Endothelial cell (in vitro differentiated cells): ENCODE measurements around the gene RRP36. TPM values are rescaled to one million over a fixed set of nuclear protein-coding genes. Genes with fewer than 3 reads are reported as not detected.

Experiments
- DNase-seq: peaks from one replicate; pipeline ENCODE4 v3.0.0; 2021; ENCODE audit warnings: low spot score
- H3K27ac Mint-ChIP-seq: one replicate; pipeline ENCODE4 v1.8.0; 2021; ENCODE audit warnings: mixed read lengths, inconsistent platforms; ENCODE audit not compliant: unreplicated experiment
- H3K27me3 Mint-ChIP-seq: one replicate; pipeline ENCODE4 v1.8.0; 2021; ENCODE audit warnings: mild to moderate bottlenecking, moderate library complexity, mixed read lengths, inconsistent platforms; ENCODE audit not compliant: unreplicated experiment
- H3K36me3 Mint-ChIP-seq: one replicate; pipeline ENCODE4 v1.8.0; 2021; ENCODE audit warnings: mild to moderate bottlenecking, low read depth, mixed read lengths, inconsistent platforms; ENCODE audit not compliant: unreplicated experiment
- H3K4me1 Mint-ChIP-seq: one replicate; pipeline ENCODE4 v1.8.0; 2021; ENCODE audit warnings: mild to moderate bottlenecking, mixed read lengths, inconsistent platforms; ENCODE audit not compliant: unreplicated experiment
- H3K4me3 Mint-ChIP-seq: one replicate; pipeline ENCODE4 v1.8.0; 2021; ENCODE audit warnings: mild to moderate bottlenecking, mixed read lengths, inconsistent platforms; ENCODE audit not compliant: unreplicated experiment
- H3K9me3 Mint-ChIP-seq: one replicate; pipeline ENCODE4 v1.8.0; 2021; ENCODE audit warnings: mixed read lengths, inconsistent platforms; ENCODE audit not compliant: unreplicated experiment
- total RNA-seq: library from RNA; stranded (reverse); fragmentation: NEBNext Ultra II Directional; extraction: Animal tissue kit (Norgen Biotek cat#: 25700); gene quantifications from one replicate; pipeline ENCODE4 v1.2.1, GENCODE V29; 2021; ENCODE audit not compliant: unreplicated experiment
- TF ChIP-seq, protein P1 (sequence below): fragments of 200-600 bp; sonication (generic); IDR thresholded peaks from one replicate; pipeline ENCODE4 v1.5.0; 2021; ENCODE audit warnings: antibody characterized with exemption; ENCODE audit not compliant: unreplicated experiment

Gene RRP36
- total RNA-seq, 1 donor from 2014 or later, result 82.1 TPM

DNA sequence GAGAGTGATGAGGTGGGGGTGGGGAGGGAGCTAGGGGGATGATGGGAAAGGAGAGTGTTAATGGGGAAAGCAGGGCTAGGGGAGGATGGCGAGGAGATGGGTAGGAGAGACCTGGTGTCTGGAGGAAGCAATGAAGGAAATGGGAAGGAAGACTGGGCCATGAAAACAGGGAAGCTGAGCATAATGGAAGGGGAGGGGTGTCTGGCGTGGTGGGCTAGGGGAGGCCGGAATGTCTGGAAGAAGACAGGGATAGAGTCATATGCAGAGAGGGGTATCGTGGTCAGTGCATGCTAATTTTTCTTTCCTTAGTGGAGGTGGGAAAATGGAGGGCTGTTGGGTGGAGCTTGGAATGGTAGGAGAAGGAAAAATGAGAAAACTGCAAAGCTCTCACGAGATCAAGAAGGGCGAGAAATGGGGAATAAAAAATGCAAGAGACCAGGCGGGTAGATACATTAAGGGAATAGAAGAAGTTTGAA lies 7.0 kb upstream of the RRP36 start:
- TF ChIP-seq, protein P1, sequence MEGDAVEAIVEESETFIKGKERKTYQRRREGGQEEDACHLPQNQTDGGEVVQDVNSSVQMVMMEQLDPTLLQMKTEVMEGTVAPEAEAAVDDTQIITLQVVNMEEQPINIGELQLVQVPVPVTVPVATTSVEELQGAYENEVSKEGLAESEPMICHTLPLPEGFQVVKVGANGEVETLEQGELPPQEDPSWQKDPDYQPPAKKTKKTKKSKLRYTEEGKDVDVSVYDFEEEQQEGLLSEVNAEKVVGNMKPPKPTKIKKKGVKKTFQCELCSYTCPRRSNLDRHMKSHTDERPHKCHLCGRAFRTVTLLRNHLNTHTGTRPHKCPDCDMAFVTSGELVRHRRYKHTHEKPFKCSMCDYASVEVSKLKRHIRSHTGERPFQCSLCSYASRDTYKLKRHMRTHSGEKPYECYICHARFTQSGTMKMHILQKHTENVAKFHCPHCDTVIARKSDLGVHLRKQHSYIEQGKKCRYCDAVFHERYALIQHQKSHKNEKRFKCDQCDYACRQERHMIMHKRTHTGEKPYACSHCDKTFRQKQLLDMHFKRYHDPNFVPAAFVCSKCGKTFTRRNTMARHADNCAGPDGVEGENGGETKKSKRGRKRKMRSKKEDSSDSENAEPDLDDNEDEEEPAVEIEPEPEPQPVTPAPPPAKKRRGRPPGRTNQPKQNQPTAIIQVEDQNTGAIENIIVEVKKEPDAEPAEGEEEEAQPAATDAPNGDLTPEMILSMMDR, result no peak
- Mint-ChIP-seq H3K27me3 (peaks cover 17% of the 10 kb centered on the region), H3K4me1 (peaks cover 74% of the 10 kb centered on the region), H3K4me3 (peak overlapping the region; percentile 94), H3K36me3 (peaks cover 46% of the 10 kb centered on the region), H3K27ac (peak overlapping the region; percentile 88), H3K9me3 (no peaks in the 10 kb centered on the region)
- DNase-seq, result no peak

DNA sequence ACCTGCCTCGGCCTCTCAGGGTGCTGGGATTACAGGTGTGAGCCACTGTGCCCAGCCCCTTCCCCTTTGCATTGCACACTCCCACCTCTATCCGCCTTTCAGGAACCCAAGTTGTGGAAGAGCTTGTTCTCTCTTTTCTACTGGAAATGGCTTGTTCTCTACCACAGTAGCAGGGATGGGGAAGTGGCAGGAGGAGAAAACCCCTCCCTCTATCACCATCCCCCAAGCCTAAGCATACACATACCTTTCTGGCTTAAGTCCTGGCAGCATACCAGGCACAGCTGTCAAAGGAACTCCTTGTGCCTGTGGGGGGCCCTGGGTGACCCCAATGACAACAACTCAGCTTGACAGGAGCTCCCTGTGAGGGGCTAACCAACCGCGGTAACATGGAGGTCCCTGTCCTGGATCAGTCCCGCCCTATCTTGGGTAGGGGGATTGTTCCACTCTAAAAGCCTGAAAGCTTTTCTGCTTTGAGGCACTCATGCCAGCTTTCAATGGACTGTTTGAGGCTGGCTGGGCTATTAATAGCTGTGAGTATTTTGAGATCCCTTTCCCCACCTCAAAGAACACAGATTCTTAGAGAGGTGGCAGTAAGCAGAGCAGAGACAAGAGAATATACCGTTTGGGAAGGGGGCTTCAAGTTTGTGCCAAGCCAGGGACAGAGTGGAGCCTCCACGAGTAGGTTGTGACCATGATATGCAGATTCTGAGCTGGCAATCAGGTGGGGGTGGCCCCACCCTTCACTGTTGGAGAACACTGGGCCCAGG lies 5.1 kb upstream of the RRP36 start:
- H3K4me1 Mint-ChIP-seq, result peaks cover 77% of the 10 kb centered on the region
- no peaks in the 10 kb centered on the region for H3K9me3 Mint-ChIP-seq
- DNase-seq, result no peak
- H3K27ac Mint-ChIP-seq, result peak overlapping the region; percentile 48
- H3K36me3 Mint-ChIP-seq, result peaks cover 33% of the 10 kb centered on the region
- H3K4me3 Mint-ChIP-seq, result peak overlapping the region; percentile 56
- H3K27me3 Mint-ChIP-seq, result peaks cover 16% of the 10 kb centered on the region
- TF ChIP-seq, protein P1, result no peak

DNA sequence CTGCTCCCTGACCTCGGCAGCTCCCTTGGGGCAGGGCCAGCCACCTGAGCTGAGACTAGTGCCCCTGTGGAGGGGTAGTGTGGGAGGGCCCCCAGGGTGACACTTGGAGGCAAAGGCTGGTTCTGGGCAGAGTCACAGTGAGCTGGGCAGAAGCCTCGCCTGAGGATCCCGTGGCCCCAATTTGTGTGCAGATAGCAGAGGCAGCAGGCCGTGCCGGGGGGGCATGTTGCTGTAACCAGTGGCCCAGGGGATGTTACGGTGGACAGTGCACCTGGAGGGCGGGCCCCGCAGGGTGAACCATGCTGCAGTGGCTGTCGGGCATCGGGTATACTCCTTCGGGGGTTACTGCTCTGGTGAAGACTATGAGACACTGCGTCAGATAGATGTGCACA lies 4.5 kb upstream of the RRP36 start:
- Mint-ChIP-seq H3K36me3 (peaks cover 29% of the 10 kb centered on the region), H3K9me3 (no peaks in the 10 kb centered on the region), H3K27ac (peak overlapping the region; percentile 89), H3K4me1 (peaks cover 74% of the 10 kb centered on the region), H3K27me3 (peaks cover 16% of the 10 kb centered on the region), H3K4me3 (peak overlapping the region; percentile 56)
- TF ChIP-seq, protein P1, result no peak
- no peak for DNase-seq

DNA sequence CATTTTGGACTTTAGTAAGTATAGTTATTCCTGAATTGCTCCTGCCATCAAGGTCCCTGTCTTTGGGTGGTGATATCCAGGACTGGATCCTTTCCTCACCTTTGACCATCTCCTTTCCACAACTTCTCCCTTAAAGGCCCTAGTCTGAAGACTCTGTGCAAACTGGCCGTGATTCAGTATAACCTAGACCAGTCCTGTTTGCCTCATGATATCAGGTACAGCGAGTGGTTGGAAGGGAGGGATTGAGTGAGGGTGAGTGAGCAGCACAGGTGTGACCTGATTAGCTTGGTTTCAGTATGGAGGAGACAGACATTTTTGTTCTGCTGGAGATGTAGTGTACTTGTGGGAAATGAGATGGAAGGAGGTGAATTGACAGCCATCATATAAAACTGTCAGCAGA lies 2.3 kb upstream of the RRP36 start:
- Mint-ChIP-seq H3K4me3 (peak overlapping the region; percentile 86), H3K9me3 (no peaks in the 10 kb centered on the region), H3K36me3 (peaks cover 19% of the 10 kb centered on the region), H3K4me1 (peaks cover 63% of the 10 kb centered on the region), H3K27ac (peak overlapping the region; percentile 89), H3K27me3 (peaks cover 15% of the 10 kb centered on the region)
- DNase-seq, result no peak
- TF ChIP-seq, protein P1, result no peak

DNA sequence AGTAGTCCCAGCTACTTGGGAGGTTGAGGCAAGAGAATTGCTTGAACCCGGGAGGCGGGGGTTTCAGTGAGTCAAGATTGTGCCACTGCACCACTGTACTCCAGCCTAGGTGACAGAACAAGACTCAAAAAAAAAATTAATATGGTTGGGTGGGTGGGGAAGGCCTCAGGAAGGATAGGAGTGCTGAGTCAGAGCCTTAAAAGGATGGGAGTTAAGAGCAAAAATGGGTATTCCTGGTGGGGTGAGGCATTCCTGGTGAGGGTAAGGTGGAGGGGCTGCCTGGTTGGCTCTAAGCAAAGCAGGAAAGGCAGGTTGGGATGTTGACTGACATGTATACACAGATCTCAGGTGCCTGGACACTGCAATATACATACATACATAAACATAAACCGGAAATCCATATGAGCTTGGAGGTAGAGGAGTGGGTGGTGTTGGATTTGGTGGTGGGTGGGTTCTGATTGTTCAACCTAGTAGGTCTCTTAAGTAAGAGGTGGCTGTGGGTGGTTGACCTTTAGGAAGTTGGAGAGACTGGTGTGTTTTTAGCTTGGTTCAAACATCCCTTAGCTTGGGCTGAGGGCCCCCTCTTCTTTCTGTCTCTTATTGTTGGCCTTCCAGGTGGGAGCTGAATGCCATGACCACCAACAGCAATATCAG lies 1.2 kb upstream of the RRP36 start:
- TF ChIP-seq, protein P1, result no peak
- no peaks in the 10 kb centered on the region for H3K9me3 Mint-ChIP-seq
- H3K27me3 Mint-ChIP-seq, result peaks cover 14% of the 10 kb centered on the region
- H3K4me1 Mint-ChIP-seq, result peaks cover 54% of the 10 kb centered on the region
- peak overlapping the region; percentile 87 for H3K27ac Mint-ChIP-seq
- H3K36me3 Mint-ChIP-seq, result peaks cover 29% of the 10 kb centered on the region
- H3K4me3 Mint-ChIP-seq, result peak overlapping the region; percentile 74
- no peak for DNase-seq
